ENCODE data around the gene PKD1.

DNA sequence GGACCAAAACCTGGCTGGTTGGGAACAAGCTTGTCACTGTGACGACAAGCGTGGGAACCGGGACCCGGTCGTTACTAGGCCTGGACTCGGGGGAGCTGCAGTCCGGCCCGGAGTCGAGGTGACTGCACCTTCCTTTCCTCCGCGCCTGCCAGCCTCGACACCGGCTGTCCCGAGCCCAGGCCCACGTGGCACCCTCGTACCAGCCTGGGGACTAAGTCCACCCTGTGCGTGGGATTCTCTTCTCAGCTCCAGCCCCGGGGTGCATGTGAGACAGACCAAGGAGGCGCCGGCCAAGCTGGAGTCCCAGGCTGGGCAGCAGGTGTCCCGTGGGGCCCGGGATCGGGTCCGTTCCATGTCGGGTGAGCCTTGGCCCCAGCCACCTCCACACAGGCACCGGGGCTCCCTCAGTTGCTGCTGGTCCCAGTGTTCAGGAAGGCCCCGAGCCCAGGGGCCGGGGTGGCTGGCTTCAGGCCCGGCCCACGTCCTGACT, 56.3 kb downstream of the PKD1 start:
- TF ChIP-seq POLR2AphosphoS5 (IDR thresholded peaks at IDR 0.05; ENCODE audit: borderline replicate concordance, low read depth, low read length) (no peak), EZH2 (IDR thresholded peaks at IDR 0.05) (no peak), FOXP2 (optimal IDR thresholded peaks at IDR 0.05; ENCODE audit: control extremely low read depth, extremely low read length, insufficient read depth) (no peak)
